ENCODE measurements around the gene DGKA.
A peak's percentile ranks its signal among the peaks of the same experiment; 100 is the strongest.
"Not testable (repeated sequence)": the region's sequence is repeated elsewhere in the genome, so short reads cannot be mapped to it uniquely, and the experiment has no call there.

The DGKA gene

DNA sequence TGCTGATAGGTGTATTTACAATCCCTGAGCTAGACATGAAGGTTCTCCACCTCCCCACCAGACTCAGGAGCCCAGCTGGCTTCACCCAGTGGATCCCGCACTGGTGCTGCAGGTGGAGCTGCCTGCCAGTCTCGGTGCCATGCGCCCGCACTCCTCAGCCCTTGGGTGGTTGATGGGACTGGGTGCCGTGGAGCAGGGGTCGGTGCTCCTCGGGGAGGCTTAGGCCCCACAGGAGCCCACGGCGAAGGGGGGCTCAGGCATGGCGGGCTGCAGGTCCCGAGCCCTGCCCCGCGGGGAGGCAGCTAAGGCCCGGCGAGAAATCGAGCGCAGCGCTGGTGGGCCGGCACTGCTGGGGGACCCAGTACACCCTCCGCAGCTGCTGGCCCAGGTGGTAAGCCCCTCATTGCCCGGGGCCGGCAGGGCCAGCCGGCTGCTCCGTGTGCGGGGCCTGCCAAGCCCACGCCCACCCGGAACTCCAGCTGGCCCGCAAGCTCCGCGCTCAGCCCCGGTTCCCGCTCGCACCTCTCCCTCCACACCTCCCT lies 69.1 kb downstream of the DGKA start:
- not testable (repeated sequence) for DNase-seq

- no peak for DNase-seq
Observed at GRCh38 chr12:56001487-56002100, 70.6 kb downstream of the DGKA start.

DNA sequence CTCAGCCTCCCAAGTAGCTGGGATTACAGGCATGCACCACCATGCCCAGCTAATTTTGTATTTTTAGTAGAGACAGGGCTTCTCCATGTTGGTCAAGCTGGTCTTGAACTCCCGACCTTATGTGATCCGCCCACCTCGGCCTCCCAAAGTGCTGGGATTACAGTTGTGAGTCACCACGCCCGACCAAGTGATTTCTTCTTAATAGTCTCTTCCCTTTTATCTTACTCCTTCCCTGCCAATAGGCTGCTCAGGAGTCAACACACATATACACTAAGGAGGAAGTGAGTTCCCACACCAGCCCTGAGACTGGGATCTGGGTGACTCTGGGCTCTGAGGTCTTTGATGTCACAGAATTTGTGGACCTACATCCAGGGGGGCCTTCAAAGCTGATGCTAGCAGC lies 72.4 kb downstream of the DGKA start:
- peak; percentile 58 to 82 for DNase-seq

Measured in inflammatory macrophage treated with lipopolysaccharide for 1 hour (primary cell).